Glutamatergic neuron (in vitro differentiated cells): ENCODE measurements around the gene TOR1AIP2. TPM values are rescaled to one million over a fixed set of nuclear protein-coding genes. Genes with fewer than 3 reads are reported as not detected.
"Not testable (repeated sequence)": the region's sequence is repeated elsewhere in the genome, so short reads cannot be mapped to it uniquely, and the experiment has no call there.

Experiments
- DNase-seq: peaks from one replicate; pipeline ENCODE4 v3.0.0; 2022
- H3K27ac Mint-ChIP-seq: one replicate; pipeline ENCODE4 v1.8.0; 2020; ENCODE audit warnings: mild to moderate bottlenecking, mixed read lengths, inconsistent platforms; ENCODE audit not compliant: unreplicated experiment
- H3K27me3 Mint-ChIP-seq: one replicate; pipeline ENCODE4 v1.8.0; 2020; ENCODE audit warnings: mild to moderate bottlenecking, moderate library complexity, mixed read lengths, inconsistent platforms; ENCODE audit not compliant: unreplicated experiment
- H3K36me3 Mint-ChIP-seq: one replicate; pipeline ENCODE4 v1.8.0; 2020; ENCODE audit warnings: mild to moderate bottlenecking, mixed read lengths, inconsistent platforms; ENCODE audit not compliant: unreplicated experiment
- H3K4me1 Mint-ChIP-seq: one replicate; pipeline ENCODE4 v1.8.0; 2020; ENCODE audit warnings: mild to moderate bottlenecking, low read depth, mixed read lengths, inconsistent platforms; ENCODE audit not compliant: unreplicated experiment
- H3K4me3 Mint-ChIP-seq: one replicate; pipeline ENCODE4 v1.8.0; 2020; ENCODE audit warnings: mild to moderate bottlenecking, mixed read lengths, inconsistent platforms; ENCODE audit not compliant: unreplicated experiment
- H3K9me3 Mint-ChIP-seq: one replicate; pipeline ENCODE4 v1.8.0; 2020; ENCODE audit warnings: mild to moderate bottlenecking, moderate library complexity, mixed read lengths, inconsistent platforms; ENCODE audit not compliant: unreplicated experiment
- CTCF ChIP-seq: fragments of 200-600 bp; sonication (generic); IDR thresholded peaks from one replicate; pipeline ENCODE4 v1.5.0; 2021; ENCODE audit not compliant: partially characterized antibody, unreplicated experiment
- total RNA-seq: library from RNA; stranded (reverse); fragmentation: NEBNext Ultra II Directional; extraction: Animal tissue kit (Norgen Biotek cat#: 25700); gene quantifications from one replicate; pipeline ENCODE4 v1.2.1, GENCODE V29; 2021; ENCODE audit not compliant: unreplicated experiment

The TOR1AIP2 gene
- total RNA-seq, 1 donor from 2014 or later: 70.3 TPM

- no peak for TF ChIP-seq CTCF
- H3K4me3 Mint-ChIP-seq: no peak overlapping the region
- DNase-seq: no peak
- peaks cover 2% of the 10 kb centered on the region for H3K9me3 Mint-ChIP-seq
- H3K4me1 Mint-ChIP-seq: peaks cover 6% of the 10 kb centered on the region
- H3K27me3 Mint-ChIP-seq: peaks cover 9% of the 10 kb centered on the region
- H3K36me3 Mint-ChIP-seq: no peaks in the 10 kb centered on the region
- no peak overlapping the region for H3K27ac Mint-ChIP-seq
Measured at GRCh38 chr1:179805291-179806195, 72.1 kb downstream of the TOR1AIP2 start.

- not testable (repeated sequence) for H3K36me3 Mint-ChIP-seq, H3K4me1 Mint-ChIP-seq, H3K4me3 Mint-ChIP-seq, DNase-seq, H3K27me3 Mint-ChIP-seq, H3K9me3 Mint-ChIP-seq, H3K27ac Mint-ChIP-seq
Measured at GRCh38 chr1:179804417-179804816, 73.2 kb downstream of the TOR1AIP2 start.

GRCh38 chr1:179803918-179804317 lies 73.7 kb downstream of the TOR1AIP2 start:
- H3K9me3 Mint-ChIP-seq: peaks cover 3% of the 10 kb centered on the region
- H3K27ac Mint-ChIP-seq: no peak overlapping the region
- peaks cover 6% of the 10 kb centered on the region for H3K4me1 Mint-ChIP-seq
- TF ChIP-seq CTCF: no peak
- no peaks in the 10 kb centered on the region for H3K36me3 Mint-ChIP-seq
- no peak overlapping the region for H3K4me3 Mint-ChIP-seq
- peaks cover 9% of the 10 kb centered on the region for H3K27me3 Mint-ChIP-seq
- no peak for DNase-seq

- no peak for DNase-seq
- no peak for TF ChIP-seq CTCF
- peaks cover 11% of the 10 kb centered on the region for H3K27me3 Mint-ChIP-seq
- H3K36me3 Mint-ChIP-seq: no peaks in the 10 kb centered on the region
- peaks cover 6% of the 10 kb centered on the region for H3K4me1 Mint-ChIP-seq
- H3K9me3 Mint-ChIP-seq: peaks cover 3% of the 10 kb centered on the region
- no peak overlapping the region for H3K4me3 Mint-ChIP-seq
- no peak overlapping the region for H3K27ac Mint-ChIP-seq
Measured at GRCh38 chr1:179803104-179803503, 74.5 kb downstream of the TOR1AIP2 start.

- H3K27ac Mint-ChIP-seq: no peak overlapping the region
- no peaks in the 10 kb centered on the region for H3K4me1 Mint-ChIP-seq
- no peak overlapping the region for H3K4me3 Mint-ChIP-seq
- no peak for DNase-seq
- no peak for TF ChIP-seq CTCF
- H3K27me3 Mint-ChIP-seq: peaks cover 11% of the 10 kb centered on the region
- no peaks in the 10 kb centered on the region for H3K36me3 Mint-ChIP-seq
- peaks cover 3% of the 10 kb centered on the region for H3K9me3 Mint-ChIP-seq
Measured at GRCh38 chr1:179800481-179800880, 77.1 kb downstream of the TOR1AIP2 start.
